ENCODE results near the gene ANKRD27.
"Not testable (repeated sequence)": the region's sequence is repeated elsewhere in the genome, so short reads cannot be mapped to it uniquely, and the experiment has no call there.

Gene ANKRD27

GRCh38 chr19:32674153-32674930 is 638 bp downstream of the ANKRD27 start:
- peaks cover 8% of the 10 kb centered on the region for H3K27me3 Mint-ChIP-seq
- peaks cover 37% of the 10 kb centered on the region for H3K4me1 Mint-ChIP-seq
- no peaks in the 10 kb centered on the region for H3K9me3 Mint-ChIP-seq
- H3K4me3 Mint-ChIP-seq = peak overlapping the region; percentile 93
- H3K27ac Mint-ChIP-seq = peak overlapping the region; percentile 67
- peaks cover 2% of the 10 kb centered on the region for H3K36me3 Mint-ChIP-seq

- Mint-ChIP-seq H3K27ac (no peak overlapping the region), H3K27me3 (peaks cover 8% of the 10 kb centered on the region), H3K4me1 (peaks cover 44% of the 10 kb centered on the region), H3K36me3 (peaks cover 2% of the 10 kb centered on the region), H3K9me3 (no peaks in the 10 kb centered on the region), H3K4me3 (peak overlapping the region; percentile 93)
Observed at GRCh38 chr19:32673573-32673972, 1.4 kb downstream of the ANKRD27 start.

GRCh38 chr19:32672841-32673240 is 2.1 kb downstream of the ANKRD27 start:
- H3K9me3 Mint-ChIP-seq = no peaks in the 10 kb centered on the region
- H3K36me3 Mint-ChIP-seq = peaks cover 2% of the 10 kb centered on the region
- H3K27ac Mint-ChIP-seq = no peak overlapping the region
- peaks cover 8% of the 10 kb centered on the region for H3K27me3 Mint-ChIP-seq
- H3K4me3 Mint-ChIP-seq = peak overlapping the region; percentile 33
- H3K4me1 Mint-ChIP-seq = peaks cover 45% of the 10 kb centered on the region

GRCh38 chr19:32671883-32672593 is 2.9 kb downstream of the ANKRD27 start:
- Mint-ChIP-seq H3K4me3 (no peak overlapping the region), H3K9me3 (no peaks in the 10 kb centered on the region), H3K36me3 (peaks cover 2% of the 10 kb centered on the region), H3K27me3 (peaks cover under 1% of the 10 kb centered on the region), H3K27ac (no peak overlapping the region), H3K4me1 (peaks cover 40% of the 10 kb centered on the region)

- Mint-ChIP-seq H3K36me3 (peaks cover 5% of the 10 kb centered on the region), H3K4me3 (no peak overlapping the region), H3K27ac (no peak overlapping the region), H3K27me3 (no peaks in the 10 kb centered on the region), H3K9me3 (no peaks in the 10 kb centered on the region), H3K4me1 (peaks cover 44% of the 10 kb centered on the region)
Observed at GRCh38 chr19:32669310-32669709, 5.7 kb downstream of the ANKRD27 start.

GRCh38 chr19:32666084-32666483 is 8.9 kb downstream of the ANKRD27 start:
- H3K36me3 Mint-ChIP-seq = peaks cover 5% of the 10 kb centered on the region
- H3K4me1 Mint-ChIP-seq = peaks cover 25% of the 10 kb centered on the region
- no peaks in the 10 kb centered on the region for H3K27me3 Mint-ChIP-seq
- no peaks in the 10 kb centered on the region for H3K9me3 Mint-ChIP-seq
- H3K4me3 Mint-ChIP-seq = no peak overlapping the region
- no peak overlapping the region for H3K27ac Mint-ChIP-seq

- no peaks in the 10 kb centered on the region for H3K27me3 Mint-ChIP-seq
- no peaks in the 10 kb centered on the region for H3K9me3 Mint-ChIP-seq
Observed at GRCh38 chr19:32662186-32662585, 12.8 kb downstream of the ANKRD27 start.

GRCh38 chr19:32661318-32661717 is 13.7 kb downstream of the ANKRD27 start:
- Mint-ChIP-seq H3K27ac (peak overlapping the region; percentile 30), H3K27me3 (no peaks in the 10 kb centered on the region), H3K4me3 (no peak overlapping the region)

More at GRCh38 chr19:32662186-32662585, 12.8 kb downstream of the ANKRD27 start:
- Mint-ChIP-seq H3K4me1 (peaks cover 8% of the 10 kb centered on the region), H3K36me3 (peaks cover 2% of the 10 kb centered on the region), H3K4me3 (no peak overlapping the region), H3K27ac (no peak overlapping the region)

GRCh38 chr19:32658527-32658926 is 16.5 kb downstream of the ANKRD27 start:
- H3K4me3 Mint-ChIP-seq = no peak overlapping the region
- H3K36me3 Mint-ChIP-seq = no peaks in the 10 kb centered on the region
- H3K27me3 Mint-ChIP-seq = no peaks in the 10 kb centered on the region
- H3K4me1 Mint-ChIP-seq = peaks cover 4% of the 10 kb centered on the region
- no peak overlapping the region for H3K27ac Mint-ChIP-seq
- H3K9me3 Mint-ChIP-seq = no peaks in the 10 kb centered on the region

More at GRCh38 chr19:32661318-32661717, 13.7 kb downstream of the ANKRD27 start:
- H3K4me1 Mint-ChIP-seq = peaks cover 8% of the 10 kb centered on the region
- H3K9me3 Mint-ChIP-seq = no peaks in the 10 kb centered on the region
- peaks cover 2% of the 10 kb centered on the region for H3K36me3 Mint-ChIP-seq

GRCh38 chr19:32658075-32658474 is 16.9 kb downstream of the ANKRD27 start:
- Mint-ChIP-seq H3K27me3 (no peaks in the 10 kb centered on the region), H3K9me3 (no peaks in the 10 kb centered on the region), H3K36me3 (no peaks in the 10 kb centered on the region), H3K4me3 (no peak overlapping the region), H3K4me1 (peaks cover 4% of the 10 kb centered on the region), H3K27ac (no peak overlapping the region)

GRCh38 chr19:32656379-32656778 is 18.6 kb downstream of the ANKRD27 start:
- not testable (repeated sequence) for H3K27me3 Mint-ChIP-seq, H3K27ac Mint-ChIP-seq, H3K9me3 Mint-ChIP-seq, H3K4me1 Mint-ChIP-seq, H3K4me3 Mint-ChIP-seq, H3K36me3 Mint-ChIP-seq

- Mint-ChIP-seq H3K4me3 (no peak overlapping the region), H3K27me3 (no peaks in the 10 kb centered on the region), H3K4me1 (no peaks in the 10 kb centered on the region), H3K27ac (no peak overlapping the region), H3K9me3 (no peaks in the 10 kb centered on the region), H3K36me3 (peaks cover 1% of the 10 kb centered on the region)
Observed at GRCh38 chr19:32653599-32653915, 21.4 kb downstream of the ANKRD27 start.

- H3K4me1 Mint-ChIP-seq = no peaks in the 10 kb centered on the region
- H3K4me3 Mint-ChIP-seq = no peak overlapping the region
- no peaks in the 10 kb centered on the region for H3K9me3 Mint-ChIP-seq
- H3K27me3 Mint-ChIP-seq = no peaks in the 10 kb centered on the region
- peaks cover 4% of the 10 kb centered on the region for H3K36me3 Mint-ChIP-seq
- no peak overlapping the region for H3K27ac Mint-ChIP-seq
Observed at GRCh38 chr19:32652894-32653598, 21.9 kb downstream of the ANKRD27 start.

GRCh38 chr19:32652331-32652730 is 22.6 kb downstream of the ANKRD27 start:
- H3K4me1 Mint-ChIP-seq, H3K36me3 Mint-ChIP-seq, H3K27ac Mint-ChIP-seq, H3K4me3 Mint-ChIP-seq, H3K27me3 Mint-ChIP-seq, H3K9me3 Mint-ChIP-seq: not testable (repeated sequence)

GRCh38 chr19:32651729-32652140 is 23.2 kb downstream of the ANKRD27 start:
- peaks cover 8% of the 10 kb centered on the region for H3K36me3 Mint-ChIP-seq
- no peaks in the 10 kb centered on the region for H3K4me1 Mint-ChIP-seq
- H3K27me3 Mint-ChIP-seq = no peaks in the 10 kb centered on the region
- no peak overlapping the region for H3K27ac Mint-ChIP-seq
- no peak overlapping the region for H3K4me3 Mint-ChIP-seq
- no peaks in the 10 kb centered on the region for H3K9me3 Mint-ChIP-seq

- Mint-ChIP-seq H3K27me3 (no peaks in the 10 kb centered on the region), H3K36me3 (peaks cover 9% of the 10 kb centered on the region), H3K4me3 (no peak overlapping the region), H3K4me1 (no peaks in the 10 kb centered on the region), H3K9me3 (no peaks in the 10 kb centered on the region), H3K27ac (no peak overlapping the region)
Observed at GRCh38 chr19:32650671-32651070, 24.3 kb downstream of the ANKRD27 start.

Measured in activated naive CD4-positive, alpha-beta T cell treated with anti-CD3 and anti-CD28 coated beads, Interleukin-2, amount 50 U/mL, for 24 hours (primary cell).